Activated CD8-positive, alpha-beta memory T cell treated with anti-CD3 and anti-CD28 coated beads for 24 hours (primary cell): ENCODE measurements around the gene ZNF205.

Source experiments
- DNase-seq: peaks from one replicate; pipeline ENCODE4 v3.0.0-alpha.2; 2020

The ZNF205 gene

GRCh38 chr16:3085868-3086595 is 26.4 kb upstream of the ZNF205 start:
- DNase-seq, result no peak

- DNase-seq, result no peak
Observed at GRCh38 chr16:3086596-3087242, 25.7 kb upstream of the ZNF205 start.

- no peak for DNase-seq
Observed at GRCh38 chr16:3087243-3088235, 24.8 kb upstream of the ZNF205 start.

- DNase-seq, result no peak
Observed at GRCh38 chr16:3088450-3088849, 23.9 kb upstream of the ZNF205 start.

- DNase-seq, result no peak
Observed at GRCh38 chr16:3088925-3089716, 23.3 kb upstream of the ZNF205 start.

GRCh38 chr16:3089717-3090592 is 22.4 kb upstream of the ZNF205 start:
- no peak for DNase-seq

- no peak for DNase-seq
Observed at GRCh38 chr16:3091551-3091950, 20.8 kb upstream of the ZNF205 start.

- DNase-seq, result no peak
Observed at GRCh38 chr16:3092501-3092941, 19.9 kb upstream of the ZNF205 start.

- DNase-seq, result peak; percentile 65
Observed at GRCh38 chr16:3094289-3095027, 17.9 kb upstream of the ZNF205 start.

- DNase-seq, result peak; percentile 78
Observed at GRCh38 chr16:3095869-3096268, 16.5 kb upstream of the ZNF205 start.

- no peak for DNase-seq
Observed at GRCh38 chr16:3096362-3096761, 16.0 kb upstream of the ZNF205 start.

- DNase-seq, result no peak
Observed at GRCh38 chr16:3097266-3097665, 15.1 kb upstream of the ZNF205 start.

- DNase-seq, result no peak
Observed at GRCh38 chr16:3098459-3099394, 13.7 kb upstream of the ZNF205 start, which contains the start of gene ZSCAN10. TSS of gene ZSCAN10 (minus strand) at chr16:3099294. CDS start at chr16:3092937, 6,357 bp downstream.

GRCh38 chr16:3099395-3099731 is 13.0 kb upstream of the ZNF205 start:
- DNase-seq, result no peak

GRCh38 chr16:3099732-3100499 is 12.5 kb upstream of the ZNF205 start:
- DNase-seq, result peak; percentile 94

- DNase-seq, result peak; percentile 67
Observed at GRCh38 chr16:3101018-3101840, 11.2 kb upstream of the ZNF205 start.

GRCh38 chr16:3101841-3102470 is 10.4 kb upstream of the ZNF205 start:
- no peak for DNase-seq
